Prostate gland (tissue), 2 donors: ENCODE measurements around the gene TOP1.

ENCODE experiments used
- POLR2A ChIP-seq: fragments of 450-650 bp; IDR thresholded peaks from one replicate; pipeline ENCODE4 v1.6.1; 2016; ENCODE audit warnings: antibody characterized with exemption, mild to moderate bottlenecking
- POLR2AphosphoS5 ChIP-seq: sonication (generic); formaldehyde crosslinking; IDR thresholded peaks from one replicate; pipeline ENCODE4 v1.6.1; 2017; ENCODE audit warnings: antibody characterized with exemption
- TF ChIP-seq, protein P1 (sequence below), 4 experiments: fragments of 200-600 bp in 2 of 4; fragments of 450-650 bp in 2 of 4; sonication (generic) in 2 of 4; IDR thresholded peaks; 1 replicate in 3 of 4; 2 replicates in 1 of 4; pipeline ENCODE4 v1.5.1; 2016 to 2019; ENCODE audit warnings: antibody characterized with exemption in 4 of 4, mild to moderate bottlenecking in 2 of 4, moderate library complexity in 2 of 4

GRCh38 chr20:41139227-41140093, 110.8 kb downstream of the TOP1 start:
- TF ChIP-seq POLR2AphosphoS5 (no peak), POLR2A (no peak)
- TF ChIP-seq, protein P1, sequence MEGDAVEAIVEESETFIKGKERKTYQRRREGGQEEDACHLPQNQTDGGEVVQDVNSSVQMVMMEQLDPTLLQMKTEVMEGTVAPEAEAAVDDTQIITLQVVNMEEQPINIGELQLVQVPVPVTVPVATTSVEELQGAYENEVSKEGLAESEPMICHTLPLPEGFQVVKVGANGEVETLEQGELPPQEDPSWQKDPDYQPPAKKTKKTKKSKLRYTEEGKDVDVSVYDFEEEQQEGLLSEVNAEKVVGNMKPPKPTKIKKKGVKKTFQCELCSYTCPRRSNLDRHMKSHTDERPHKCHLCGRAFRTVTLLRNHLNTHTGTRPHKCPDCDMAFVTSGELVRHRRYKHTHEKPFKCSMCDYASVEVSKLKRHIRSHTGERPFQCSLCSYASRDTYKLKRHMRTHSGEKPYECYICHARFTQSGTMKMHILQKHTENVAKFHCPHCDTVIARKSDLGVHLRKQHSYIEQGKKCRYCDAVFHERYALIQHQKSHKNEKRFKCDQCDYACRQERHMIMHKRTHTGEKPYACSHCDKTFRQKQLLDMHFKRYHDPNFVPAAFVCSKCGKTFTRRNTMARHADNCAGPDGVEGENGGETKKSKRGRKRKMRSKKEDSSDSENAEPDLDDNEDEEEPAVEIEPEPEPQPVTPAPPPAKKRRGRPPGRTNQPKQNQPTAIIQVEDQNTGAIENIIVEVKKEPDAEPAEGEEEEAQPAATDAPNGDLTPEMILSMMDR (IDR thresholded peaks at IDR 0.05), result no peak
